ENCODE measurements around the gene NLRC3. TPM values are rescaled to one million over a fixed set of nuclear protein-coding genes. Genes with fewer than 3 reads are reported as not detected.

The NLRC3 gene
- polyA plus RNA-seq, 1 of the 3 experiments (the other 2 are of a cell fraction): not detected

- Histone ChIP-seq H3K27me3 (ENCODE audit: insufficient read depth) (no peaks in the 10 kb centered on the region), H3K27ac (ENCODE audit: low read depth in 2 of 2, low read length in 1 of 2) (no peak overlapping the region), H3K4me2 (no peak overlapping the region), H3F3A (replicated peaks; ENCODE audit: insufficient read depth) (no peaks in the 10 kb centered on the region), H3K9me2 (no peaks in the 10 kb centered on the region), H2AFZ (ENCODE audit: low read depth) (no peak overlapping the region), H3K36me3 (replicated peaks in 1 of 2; ENCODE audit: control insufficient read depth in 1 of 2, insufficient read depth in 2 of 2, low read length in 1 of 2) (no peaks in the 10 kb centered on the region), H3K4me3 (ENCODE audit: low read depth in 2 of 2, low read length in 1 of 2) (no peak overlapping the region), H3K9me3 (no peaks in the 10 kb centered on the region), H3K4me1 (ENCODE audit: control insufficient read depth in 1 of 2, insufficient read depth in 2 of 2, low read depth in 1 of 2, low read length in 1 of 2) (no peaks in the 10 kb centered on the region), H3K9ac (no peak overlapping the region), H4K20me1 (ENCODE audit: insufficient read depth) (no peaks in the 10 kb centered on the region), H3K79me2 (ENCODE audit: insufficient read depth) (no peaks in the 10 kb centered on the region)
- TF ChIP-seq RXRA (IDR thresholded peaks at IDR 0.05; ENCODE audit: borderline replicate concordance, low read depth): no peak
- DNase-seq: no peak
- 79% methylated on average over 9 of the region's 9 CpGs for WGBS (ENCODE audit: low lambda C conversion rate)
- ChIA-PET CTCF (no interaction called here), POLR2A (no interaction called here)
Observed at GRCh38 chr16:3573146-3573815, 3.9 kb downstream of the NLRC3 start.

GRCh38 chr16:3570420-3571062 lies 6.7 kb downstream of the NLRC3 start:
- no peak for DNase-seq
- no peak for TF ChIP-seq REST (IDR thresholded peaks at IDR 0.05; ENCODE audit: low read depth, low read length)
- no peak overlapping the region for H3K9ac ChIP-seq
- no peaks in the 10 kb centered on the region for H3F3A ChIP-seq (replicated peaks; ENCODE audit: insufficient read depth)
- H3K4me2 ChIP-seq: no peak overlapping the region
- POLR2A ChIA-PET: no interaction called here
- 65% methylated on average over 4 of the region's 4 CpGs for WGBS (ENCODE audit: low lambda C conversion rate)
- H3K27ac ChIP-seq (ENCODE audit: low read depth in 2 of 2, low read length in 1 of 2): no peak overlapping the region
- H3K4me1 ChIP-seq (ENCODE audit: control insufficient read depth in 1 of 2, insufficient read depth in 2 of 2, low read depth in 1 of 2, low read length in 1 of 2): no peaks in the 10 kb centered on the region
- no peaks in the 10 kb centered on the region for H3K9me2 ChIP-seq
- no peaks in the 10 kb centered on the region for H3K27me3 ChIP-seq (ENCODE audit: insufficient read depth)
- H3K9me3 ChIP-seq: no peaks in the 10 kb centered on the region
- H2AFZ ChIP-seq (ENCODE audit: low read depth): no peak overlapping the region
- H3K4me3 ChIP-seq (ENCODE audit: low read depth in 2 of 2, low read length in 1 of 2): no peak overlapping the region
- H4K20me1 ChIP-seq (ENCODE audit: insufficient read depth): no peaks in the 10 kb centered on the region
- CTCF ChIA-PET: interaction anchor here (0.7 kb wide), 1 partner anchor 20 kb away, joined by 3 read pairs; no protein-coding TSS in a partner anchor
- H3K36me3 ChIP-seq (replicated peaks in 1 of 2; ENCODE audit: control insufficient read depth in 1 of 2, insufficient read depth in 2 of 2, low read length in 1 of 2): no peaks in the 10 kb centered on the region
- H3K79me2 ChIP-seq (ENCODE audit: insufficient read depth): no peaks in the 10 kb centered on the region

GRCh38 chr16:3569851-3570250 lies 7.4 kb downstream of the NLRC3 start:
- POLR2A ChIA-PET: no interaction called here
- Histone ChIP-seq H3K79me2 (ENCODE audit: insufficient read depth) (no peaks in the 10 kb centered on the region), H4K20me1 (ENCODE audit: insufficient read depth) (no peaks in the 10 kb centered on the region), H3K36me3 (replicated peaks in 1 of 2; ENCODE audit: control insufficient read depth in 1 of 2, insufficient read depth in 2 of 2, low read length in 1 of 2) (no peaks in the 10 kb centered on the region), H3K27ac (ENCODE audit: low read depth in 2 of 2, low read length in 1 of 2) (no peak overlapping the region), H3K9me2 (no peaks in the 10 kb centered on the region), H3K9me3 (no peaks in the 10 kb centered on the region), H3K4me2 (no peak overlapping the region), H3K9ac (no peak overlapping the region), H3K4me1 (ENCODE audit: control insufficient read depth in 1 of 2, insufficient read depth in 2 of 2, low read depth in 1 of 2, low read length in 1 of 2) (no peaks in the 10 kb centered on the region), H2AFZ (ENCODE audit: low read depth) (no peak overlapping the region), H3K27me3 (ENCODE audit: insufficient read depth) (no peaks in the 10 kb centered on the region), H3K4me3 (ENCODE audit: low read depth in 2 of 2, low read length in 1 of 2) (no peak overlapping the region), H3F3A (replicated peaks; ENCODE audit: insufficient read depth) (no peaks in the 10 kb centered on the region)
- DNase-seq: no peak
- TF ChIP-seq RCOR1 (IDR thresholded peaks at IDR 0.05; ENCODE audit: low read length): no peak
- 78% methylated on average over 2 of the region's 2 CpGs for WGBS (ENCODE audit: low lambda C conversion rate)
- CTCF ChIA-PET: no interaction called here
